Pons (tissue), 1 donor: ENCODE measurements around the gene MPND.

Experiments used
- DNase-seq: peaks from one replicate; pipeline ENCODE4 v3.0.0-alpha.2; 2016; ENCODE audit warnings: low spot score

The MPND gene

GRCh38 chr19:4403005-4403761 is 59.8 kb downstream of the MPND start:
- DNase-seq = no peak

DNA sequence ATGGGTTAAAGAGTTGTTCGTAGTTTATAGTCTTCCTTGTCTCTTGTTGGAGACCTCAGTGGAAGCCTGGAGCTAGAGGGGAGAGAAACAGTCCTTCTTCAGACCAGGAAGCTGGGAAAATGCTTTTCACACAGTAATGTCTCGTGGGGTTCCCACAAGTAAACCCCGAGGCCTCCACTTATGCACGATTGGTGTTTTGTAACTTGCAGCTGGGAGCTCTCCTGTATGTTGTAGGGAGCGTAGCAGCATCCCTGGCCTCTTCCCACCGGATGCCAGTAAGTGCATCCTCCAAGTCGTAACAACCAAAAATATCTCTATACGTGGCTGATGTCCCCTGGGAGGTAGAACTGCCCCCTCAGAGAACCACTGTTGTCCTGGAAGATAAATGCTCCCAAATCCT is 62.6 kb downstream of the MPND start:
- no peak for DNase-seq

- no peak for DNase-seq
Measured at GRCh38 chr19:4406626-4407025, 63.3 kb downstream of the MPND start.

DNA sequence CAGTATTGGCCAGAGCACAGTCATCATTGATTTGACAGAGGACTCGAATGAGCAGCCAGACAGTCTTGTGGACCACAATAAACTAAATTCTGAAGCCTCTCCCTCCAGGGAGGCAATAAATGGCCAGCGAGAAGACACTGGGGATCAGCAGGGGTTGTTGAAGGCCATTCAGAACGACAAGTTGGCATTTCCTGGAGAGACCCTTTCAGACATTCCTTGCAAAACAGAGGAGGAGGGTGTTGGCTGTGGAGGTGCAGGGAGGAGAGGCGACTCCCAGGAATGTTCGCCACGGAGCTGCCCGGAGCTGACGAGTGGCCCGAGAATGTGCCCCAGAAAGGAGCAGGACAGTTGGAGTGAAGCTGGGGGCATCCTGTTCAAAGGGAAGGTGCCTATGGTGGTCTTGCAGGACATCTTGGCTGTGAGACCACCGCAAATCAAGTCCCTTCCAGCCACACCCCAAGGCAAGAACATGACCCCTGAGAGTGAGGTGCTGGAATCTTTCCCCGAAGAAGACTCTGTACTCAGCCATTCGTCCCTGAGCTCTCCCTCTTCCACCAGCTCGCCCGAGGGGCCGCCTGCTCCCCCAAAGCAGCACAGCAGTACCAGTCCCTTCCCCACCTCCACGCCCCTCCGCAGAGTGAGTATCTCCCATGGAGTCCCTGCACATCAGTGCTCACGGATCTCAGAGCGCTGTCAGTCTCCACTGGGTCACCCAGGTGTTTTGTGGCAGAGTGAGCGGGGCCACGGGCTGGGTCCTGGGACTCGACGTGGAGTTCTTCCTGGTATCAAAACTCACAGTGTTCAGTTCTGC is 66.0 kb downstream of the MPND start:
- no peak for DNase-seq
